WTC11 (cell line): Measurements from ENCODE around the gene PDIA6. TPM values are rescaled to one million over a fixed set of nuclear protein-coding genes. Genes with fewer than 3 reads are reported as not detected.

Experiments
- ATAC-seq: fragments of 200-7000 bp; cut with Tn5 transposase; 2 replicates; pipeline ENCODE4 v1.10.0; 2021; ENCODE audit warnings: mild to moderate bottlenecking, moderate library complexity
- CTCF ChIA-PET: fragments of 300-600 bp; sonication (Branson Sonifier 250); formaldehyde crosslinking; loops from one replicate; lab custom pipeline; 2021; ENCODE audit warnings: antibody characterized with exemption; lab: Charles Lee
- POLR2A ChIA-PET: fragments of 350-600 bp; sonication (Branson Sonifier 250); formaldehyde crosslinking; loops from one replicate; lab custom pipeline; 2021; ENCODE audit warnings: antibody characterized with exemption; lab: Charles Lee
- DNase-seq: peaks from one replicate; pipeline ENCODE4 v3.0.0; 2021; ENCODE audit warnings: low spot score
- H3K27ac Mint-ChIP-seq: 2 replicates; pipeline ENCODE4 v1.8.0; 2021; ENCODE audit warnings: mixed read lengths
- H3K27me3 Mint-ChIP-seq: 2 replicates; pipeline ENCODE4 v1.8.0; 2021; ENCODE audit warnings: low read depth, mild to moderate bottlenecking, moderate library complexity, mixed read lengths
- H3K36me3 Mint-ChIP-seq: 2 replicates; pipeline ENCODE4 v1.8.0; 2021; ENCODE audit warnings: mixed read lengths
- H3K4me1 Mint-ChIP-seq: 2 replicates; pipeline ENCODE4 v1.8.0; 2022; ENCODE audit warnings: mixed read lengths
- H3K4me3 Mint-ChIP-seq: 2 replicates; pipeline ENCODE4 v1.8.0; 2021; ENCODE audit warnings: mild to moderate bottlenecking, moderate library complexity, mixed read lengths
- H3K9me3 Mint-ChIP-seq: 2 replicates; pipeline ENCODE4 v1.8.0; 2021; ENCODE audit warnings: mixed read lengths
- ATF1 ChIP-seq: sonication (generic); formaldehyde crosslinking; IDR thresholded peaks from 2 replicates; pipeline ENCODE4 v1.8.1; 2023; ENCODE audit warnings: mild to moderate bottlenecking, moderate library complexity, missing genetic modification reagents
- CREB1 ChIP-seq: sonication (generic); formaldehyde crosslinking; IDR thresholded peaks from 2 replicates; pipeline ENCODE4 v1.8.0; 2023; ENCODE audit warnings: mild to moderate bottlenecking, missing genetic modification reagents
- CREM ChIP-seq: sonication (generic); formaldehyde crosslinking; IDR thresholded peaks from 2 replicates; pipeline ENCODE4 v1.8.1; 2022; ENCODE audit warnings: mild to moderate bottlenecking, missing genetic modification reagents, moderate library complexity
- EMX1 ChIP-seq: fragments of 250-450 bp; sonication (Bioruptor Pico); IDR thresholded peaks from 2 replicates; pipeline ENCODE4 v1.8.0; 2021; ENCODE audit warnings: mild to moderate bottlenecking
- ESRRA ChIP-seq: sonication (generic); formaldehyde crosslinking; IDR thresholded peaks from 2 replicates; pipeline ENCODE4 v1.8.1; 2022; ENCODE audit warnings: mild to moderate bottlenecking, missing genetic modification reagents, borderline replicate concordance
- FOXJ3 ChIP-seq: sonication (generic); formaldehyde crosslinking; IDR thresholded peaks from 2 replicates; pipeline ENCODE4 v1.9.0; 2021; ENCODE audit warnings: missing genetic modification reagents, mild to moderate bottlenecking, borderline replicate concordance
- GRHL2 ChIP-seq: fragments of 250-450 bp; sonication (Bioruptor Pico); IDR thresholded peaks from 2 replicates; pipeline ENCODE4 v1.8.0; 2022; ENCODE audit warnings: mild to moderate bottlenecking, moderate library complexity; ENCODE audit not compliant: insufficient replicate concordance, severe bottlenecking
- GTF2I ChIP-seq: fragments of 250-450 bp; sonication (Bioruptor Pico); conservative IDR thresholded peaks from 2 replicates; pipeline ENCODE4 v1.4.0; 2021; ENCODE audit warnings: mild to moderate bottlenecking
- IRF1 ChIP-seq: sonication (generic); formaldehyde crosslinking; IDR thresholded peaks from 2 replicates; pipeline ENCODE4 v1.8.0; 2023; ENCODE audit warnings: missing genetic modification reagents
- MXD4 ChIP-seq: fragments of 250-450 bp; sonication (Bioruptor Pico); IDR thresholded peaks from 2 replicates; pipeline ENCODE4 v1.8.0; 2021; ENCODE audit warnings: mild to moderate bottlenecking, moderate library complexity, borderline replicate concordance
- MYBL2 ChIP-seq: sonication (generic); formaldehyde crosslinking; IDR thresholded peaks from 2 replicates; pipeline ENCODE4 v1.8.1; 2023; ENCODE audit warnings: mild to moderate bottlenecking, moderate library complexity, missing genetic modification reagents
- NFE2L1 ChIP-seq: sonication (generic); formaldehyde crosslinking; IDR thresholded peaks from 2 replicates; pipeline ENCODE4 v1.8.1; 2023; ENCODE audit warnings: missing genetic modification reagents
- OVOL2 ChIP-seq: fragments of 250-450 bp; sonication (Bioruptor Pico); IDR thresholded peaks from 2 replicates; pipeline ENCODE4 v1.9.0; 2021; ENCODE audit warnings: mild to moderate bottlenecking, borderline replicate concordance
- RORB ChIP-seq: fragments of 250-450 bp; sonication (Bioruptor Pico); IDR thresholded peaks from 2 replicates; pipeline ENCODE4 v1.9.0; 2021; ENCODE audit warnings: mild to moderate bottlenecking
- TCF7 ChIP-seq: sonication (generic); formaldehyde crosslinking; IDR thresholded peaks from 2 replicates; pipeline ENCODE4 v1.8.0; 2022; ENCODE audit warnings: mild to moderate bottlenecking, low read depth, missing genetic modification reagents, moderate library complexity
- TP53 ChIP-seq: sonication (generic); formaldehyde crosslinking; IDR thresholded peaks from 2 replicates; pipeline ENCODE4 v1.8.1; 2023; ENCODE audit warnings: mild to moderate bottlenecking, missing genetic modification reagents
- ZMAT4 ChIP-seq: fragments of 250-450 bp; sonication (Bioruptor Pico); IDR thresholded peaks from 2 replicates; pipeline ENCODE4 v1.9.0; 2021; ENCODE audit warnings: mild to moderate bottlenecking
- ZNF121 ChIP-seq: sonication (generic); formaldehyde crosslinking; IDR thresholded peaks from 2 replicates; pipeline ENCODE4 v1.8.0; 2023; ENCODE audit warnings: missing genetic modification reagents
- ZNF138 ChIP-seq: sonication (generic); formaldehyde crosslinking; conservative IDR thresholded peaks from 2 replicates; pipeline ENCODE4 v1.8.1; 2022; ENCODE audit warnings: mild to moderate bottlenecking, moderate library complexity, missing genetic modification reagents
- ZNF416 ChIP-seq: fragments of 250-450 bp; sonication (Bioruptor Pico); IDR thresholded peaks from 2 replicates; pipeline ENCODE4 v1.9.0; 2021; ENCODE audit warnings: mild to moderate bottlenecking, inconsistent platforms
- ZNF425 ChIP-seq: fragments of 250-450 bp; sonication (Bioruptor Pico); conservative IDR thresholded peaks from 2 replicates; pipeline ENCODE4 v1.9.0; 2021; ENCODE audit warnings: mild to moderate bottlenecking
- total RNA-seq: library from RNA; stranded (reverse); gene quantifications from 3 replicates; pipeline ENCODE4 v1.2.3, GENCODE V29; 2021
- TF ChIP-seq, protein P1 (sequence below): sonication (generic); formaldehyde crosslinking; IDR thresholded peaks from 2 replicates; pipeline ENCODE4 v1.8.1; 2022; ENCODE audit warnings: mild to moderate bottlenecking, moderate library complexity, missing genetic modification reagents
- TF ChIP-seq, protein P2 (sequence below): sonication (generic); formaldehyde crosslinking; IDR thresholded peaks from 2 replicates; pipeline ENCODE4 v1.8.1; 2023; ENCODE audit warnings: mild to moderate bottlenecking, missing genetic modification reagents
- TF ChIP-seq, protein P3 (sequence below): sonication (generic); formaldehyde crosslinking; IDR thresholded peaks from 2 replicates; pipeline ENCODE4 v1.8.1; 2022; ENCODE audit warnings: mild to moderate bottlenecking, missing genetic modification reagents, moderate library complexity, borderline replicate concordance
- TF ChIP-seq, protein P4 (sequence below): sonication (generic); formaldehyde crosslinking; IDR thresholded peaks from 2 replicates; pipeline ENCODE4 v1.8.1; 2023; ENCODE audit warnings: mild to moderate bottlenecking, missing genetic modification reagents

The PDIA6 gene
- total RNA-seq, 1 experiment from 2014 or later = 331 TPM

DNA sequence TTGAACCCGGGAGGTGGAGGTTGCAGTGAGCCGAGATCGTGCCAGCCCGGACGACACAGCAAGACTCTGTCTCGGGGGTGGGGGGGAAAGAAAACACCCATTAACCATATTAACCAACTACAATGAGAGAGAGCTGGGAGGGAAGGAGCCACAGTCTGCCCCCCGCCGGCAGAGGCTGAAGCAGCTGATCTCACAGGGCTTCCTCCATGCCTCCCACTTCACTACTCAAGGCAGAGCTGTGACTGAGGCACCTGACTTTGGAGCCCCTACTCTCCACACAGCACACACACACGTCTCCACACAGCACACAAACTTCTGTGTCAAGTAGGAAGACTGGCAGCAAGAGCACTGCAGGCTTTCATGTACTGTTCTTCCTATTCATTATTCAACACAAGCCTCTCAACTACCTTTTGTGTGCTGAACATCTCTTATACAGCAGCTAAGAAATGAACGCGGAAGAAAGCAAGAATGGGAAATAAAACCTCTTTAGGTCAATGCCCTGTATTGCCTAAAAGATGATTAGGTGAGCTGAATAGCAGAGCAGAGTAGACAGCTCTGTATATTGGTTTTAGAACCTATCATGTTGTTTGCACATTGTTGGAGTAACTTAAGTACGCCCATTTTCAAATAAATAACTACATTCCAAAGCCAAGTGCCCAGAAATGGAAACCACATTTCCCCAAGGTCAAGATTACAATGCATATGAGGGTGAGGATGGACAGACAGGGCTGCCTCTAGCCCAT is 26.2 kb downstream of the PDIA6 start:
- DNase-seq = no peak
- H3K9me3 Mint-ChIP-seq = no peaks in the 10 kb centered on the region
- CTCF ChIA-PET = interaction anchor here (0.6 kb wide), 1 partner anchor 81 kb away, joined by 3 read pairs; no protein-coding TSS in a partner anchor
- TF ChIP-seq FOXJ3 (CRISPR knock-in tag) = no peak
- no peak for TF ChIP-seq ESRRA (CRISPR knock-in tag)
- no peak for TF ChIP-seq RORB (CRISPR knock-in tag)
- no peak for TF ChIP-seq MXD4 (CRISPR knock-in tag)
- no peak for TF ChIP-seq OVOL2 (CRISPR knock-in tag)
- no peak for TF ChIP-seq CREM (CRISPR knock-in tag)
- TF ChIP-seq EMX1 (CRISPR knock-in tag) = no peak
- TF ChIP-seq TCF7 (CRISPR knock-in tag) = no peak
- no peak for TF ChIP-seq CREB1 (CRISPR knock-in tag)
- no peak for TF ChIP-seq ZMAT4 (CRISPR knock-in tag)
- no peak for TF ChIP-seq IRF1 (CRISPR knock-in tag)
- TF ChIP-seq, protein P1, sequence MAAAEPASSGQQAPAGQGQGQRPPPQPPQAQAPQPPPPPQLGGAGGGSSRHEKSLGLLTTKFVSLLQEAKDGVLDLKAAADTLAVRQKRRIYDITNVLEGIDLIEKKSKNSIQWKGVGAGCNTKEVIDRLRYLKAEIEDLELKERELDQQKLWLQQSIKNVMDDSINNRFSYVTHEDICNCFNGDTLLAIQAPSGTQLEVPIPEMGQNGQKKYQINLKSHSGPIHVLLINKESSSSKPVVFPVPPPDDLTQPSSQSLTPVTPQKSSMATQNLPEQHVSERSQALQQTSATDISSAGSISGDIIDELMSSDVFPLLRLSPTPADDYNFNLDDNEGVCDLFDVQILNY (CRISPR knock-in tag) = no peak
- TF ChIP-seq, protein P2, sequence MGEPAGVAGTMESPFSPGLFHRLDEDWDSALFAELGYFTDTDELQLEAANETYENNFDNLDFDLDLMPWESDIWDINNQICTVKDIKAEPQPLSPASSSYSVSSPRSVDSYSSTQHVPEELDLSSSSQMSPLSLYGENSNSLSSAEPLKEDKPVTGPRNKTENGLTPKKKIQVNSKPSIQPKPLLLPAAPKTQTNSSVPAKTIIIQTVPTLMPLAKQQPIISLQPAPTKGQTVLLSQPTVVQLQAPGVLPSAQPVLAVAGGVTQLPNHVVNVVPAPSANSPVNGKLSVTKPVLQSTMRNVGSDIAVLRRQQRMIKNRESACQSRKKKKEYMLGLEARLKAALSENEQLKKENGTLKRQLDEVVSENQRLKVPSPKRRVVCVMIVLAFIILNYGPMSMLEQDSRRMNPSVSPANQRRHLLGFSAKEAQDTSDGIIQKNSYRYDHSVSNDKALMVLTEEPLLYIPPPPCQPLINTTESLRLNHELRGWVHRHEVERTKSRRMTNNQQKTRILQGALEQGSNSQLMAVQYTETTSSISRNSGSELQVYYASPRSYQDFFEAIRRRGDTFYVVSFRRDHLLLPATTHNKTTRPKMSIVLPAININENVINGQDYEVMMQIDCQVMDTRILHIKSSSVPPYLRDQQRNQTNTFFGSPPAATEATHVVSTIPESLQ (CRISPR knock-in tag) = no peak
- TF ChIP-seq ZNF121 (CRISPR knock-in tag) = no peak
- TF ChIP-seq, protein P3, sequence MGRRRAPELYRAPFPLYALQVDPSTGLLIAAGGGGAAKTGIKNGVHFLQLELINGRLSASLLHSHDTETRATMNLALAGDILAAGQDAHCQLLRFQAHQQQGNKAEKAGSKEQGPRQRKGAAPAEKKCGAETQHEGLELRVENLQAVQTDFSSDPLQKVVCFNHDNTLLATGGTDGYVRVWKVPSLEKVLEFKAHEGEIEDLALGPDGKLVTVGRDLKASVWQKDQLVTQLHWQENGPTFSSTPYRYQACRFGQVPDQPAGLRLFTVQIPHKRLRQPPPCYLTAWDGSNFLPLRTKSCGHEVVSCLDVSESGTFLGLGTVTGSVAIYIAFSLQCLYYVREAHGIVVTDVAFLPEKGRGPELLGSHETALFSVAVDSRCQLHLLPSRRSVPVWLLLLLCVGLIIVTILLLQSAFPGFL (CRISPR knock-in tag) = no peak
- TF ChIP-seq GRHL2 = no peak
- TF ChIP-seq GTF2I = no peak
- no peak for TF ChIP-seq TP53 (CRISPR knock-in tag)
- no peak for TF ChIP-seq MYBL2
- TF ChIP-seq NFE2L1 (CRISPR knock-in tag) = no peak
- TF ChIP-seq, all 79 proteins: peak for 0
- H3K4me3 Mint-ChIP-seq = no peak overlapping the region
- H3K27ac Mint-ChIP-seq = no peak overlapping the region
- no peaks in the 10 kb centered on the region for H3K4me1 Mint-ChIP-seq
- no peak for ATAC-seq
- POLR2A ChIA-PET = no interaction called here
- H3K27me3 Mint-ChIP-seq = no peaks in the 10 kb centered on the region
- peaks cover 94% of the 10 kb centered on the region for H3K36me3 Mint-ChIP-seq

- no peak overlapping the region for H3K27ac Mint-ChIP-seq
- H3K9me3 Mint-ChIP-seq = no peaks in the 10 kb centered on the region
- POLR2A ChIA-PET = no interaction called here
- no peak for DNase-seq
- ATAC-seq = no peak
- H3K36me3 Mint-ChIP-seq = peaks cover 92% of the 10 kb centered on the region
- H3K27me3 Mint-ChIP-seq = no peaks in the 10 kb centered on the region
- no peaks in the 10 kb centered on the region for H3K4me1 Mint-ChIP-seq
- H3K4me3 Mint-ChIP-seq = no peak overlapping the region
- CTCF ChIA-PET = interaction anchor here (1.1 kb wide), 1 partner anchor 32 kb away, joined by 4 read pairs; no protein-coding TSS in a partner anchor
- TF ChIP-seq ATF1 (CRISPR knock-in tag) (no peak), ZNF425 (CRISPR knock-in tag) (no peak), ZNF138 (CRISPR knock-in tag) (no peak), ZNF416 (CRISPR knock-in tag) (no peak), CREB1 (CRISPR knock-in tag) (no peak)
- TF ChIP-seq, protein P4, sequence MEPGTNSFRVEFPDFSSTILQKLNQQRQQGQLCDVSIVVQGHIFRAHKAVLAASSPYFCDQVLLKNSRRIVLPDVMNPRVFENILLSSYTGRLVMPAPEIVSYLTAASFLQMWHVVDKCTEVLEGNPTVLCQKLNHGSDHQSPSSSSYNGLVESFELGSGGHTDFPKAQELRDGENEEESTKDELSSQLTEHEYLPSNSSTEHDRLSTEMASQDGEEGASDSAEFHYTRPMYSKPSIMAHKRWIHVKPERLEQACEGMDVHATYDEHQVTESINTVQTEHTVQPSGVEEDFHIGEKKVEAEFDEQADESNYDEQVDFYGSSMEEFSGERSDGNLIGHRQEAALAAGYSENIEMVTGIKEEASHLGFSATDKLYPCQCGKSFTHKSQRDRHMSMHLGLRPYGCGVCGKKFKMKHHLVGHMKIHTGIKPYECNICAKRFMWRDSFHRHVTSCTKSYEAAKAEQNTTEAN (CRISPR knock-in tag) = no peak
Observed at GRCh38 chr2:10785260-10785659, 27.3 kb downstream of the PDIA6 start.
